Naive thymus-derived CD4-positive, alpha-beta T cell (primary cell): ENCODE data around the gene PRLR. TPM values are rescaled to one million over a fixed set of nuclear protein-coding genes. Genes with fewer than 3 reads are reported as not detected.

Experiments
- ATAC-seq: fragments of 150-1000 bp; cut with Tn5 transposase; 2 replicates; pipeline ENCODE4 v1.10.0; 2021; ENCODE audit warnings: mild to moderate bottlenecking, moderate library complexity
- CTCF ChIA-PET: fragments of 350-600 bp; sonication (Branson Sonifier 250); formaldehyde crosslinking; loops from one replicate; lab custom pipeline; 2021; ENCODE audit warnings: antibody characterized with exemption; lab: Charles Lee
- POLR2A ChIA-PET: fragments of 350-600 bp; sonication (Branson Sonifier 250); formaldehyde crosslinking; loops from one replicate; lab custom pipeline; 2021; ENCODE audit warnings: antibody characterized with exemption, inconsistent platforms; lab: Charles Lee
- DNase-seq, 9 donors: peaks; one replicate each; pipeline versions ENCODE4 v3.0.0 to v3.0.0-alpha.2; 2020 to 2022; ENCODE audit warnings: mixed read lengths in 1 of 9
- H3K27ac ChIP-seq: one replicate; pipeline ENCODE4 v1.7.0; 2013; ENCODE audit warnings: mild to moderate bottlenecking, low read depth, low read length, moderate library complexity
- H3K27me3 ChIP-seq, 2 donors: one replicate each; pipeline ENCODE4 v1.7.0; 2013; ENCODE audit warnings: low read length in 2 of 2, mild to moderate bottlenecking in 2 of 2, moderate library complexity in 2 of 2; ENCODE audit not compliant: control insufficient read depth in 2 of 2, insufficient read depth in 2 of 2
- H3K36me3 ChIP-seq, 3 experiments: 1 replicate in 2 of 3; 2 replicates in 1 of 3; pipeline ENCODE4 v1.7.0; 2013; ENCODE audit warnings: low read length in 3 of 3, mild to moderate bottlenecking in 3 of 3, moderate library complexity in 1 of 3; ENCODE audit not compliant: insufficient read depth in 3 of 3, control insufficient read depth in 2 of 3
- H3K4me1 ChIP-seq, 2 donors: one replicate each; pipeline ENCODE4 v1.7.0; 2013; ENCODE audit warnings: low read length in 2 of 2, mild to moderate bottlenecking in 2 of 2, moderate library complexity in 1 of 2; ENCODE audit not compliant: control insufficient read depth in 2 of 2, insufficient read depth in 2 of 2
- H3K4me3 ChIP-seq: 2 replicates; pipeline ENCODE4 v1.7.0; 2013; ENCODE audit warnings: mild to moderate bottlenecking, low read length
- H3K9me3 ChIP-seq, 3 experiments: 1 replicate in 2 of 3; 2 replicates in 1 of 3; pipeline ENCODE4 v1.7.0; 2013; ENCODE audit warnings: low read length in 3 of 3; ENCODE audit not compliant: control insufficient read depth in 2 of 3
- H3K27ac Mint-ChIP-seq, 9 donors: one replicate each; pipeline ENCODE4 v1.8.0; 2020 to 2022; ENCODE audit warnings: mixed read lengths in 9 of 9, mild to moderate bottlenecking in 8 of 9, moderate library complexity in 5 of 9, inconsistent platforms in 2 of 9
- H3K27me3 Mint-ChIP-seq, 5 donors: one replicate each; pipeline ENCODE4 v1.8.0; 2021 to 2022; ENCODE audit warnings: mixed read lengths in 5 of 5, mild to moderate bottlenecking in 1 of 5
- H3K36me3 Mint-ChIP-seq, 5 donors: one replicate each; pipeline ENCODE4 v1.8.0; 2020 to 2022; ENCODE audit warnings: mixed read lengths in 5 of 5, mild to moderate bottlenecking in 3 of 5, inconsistent platforms in 1 of 5
- H3K4me1 Mint-ChIP-seq, 7 donors: one replicate each; pipeline ENCODE4 v1.8.0; 2020 to 2022; ENCODE audit warnings: mixed read lengths in 7 of 7, mild to moderate bottlenecking in 3 of 7, inconsistent platforms in 1 of 7
- H3K4me3 Mint-ChIP-seq, 10 donors: one replicate each; pipeline ENCODE4 v1.8.0; 2020 to 2022; ENCODE audit warnings: mild to moderate bottlenecking in 10 of 10, mixed read lengths in 10 of 10, moderate library complexity in 6 of 10, inconsistent platforms in 2 of 10
- H3K9me3 Mint-ChIP-seq, 11 donors: one replicate each; pipeline ENCODE4 v1.8.0; 2020 to 2022; ENCODE audit warnings: mixed read lengths in 11 of 11, mild to moderate bottlenecking in 4 of 11, inconsistent platforms in 1 of 11, moderate library complexity in 1 of 11
- intact Hi-C, 2 donors: fragments of 100-400 bp; cut with micrococcal nuclease; formaldehyde crosslinking; loops; one replicate each; pipeline ENCODE4 v1.15.1; 2023
- polyA plus RNA-seq, 2 donors: library from polyadenylated mRNA; unstranded; fragments of 300-500 nt; fragmentation: Illumina TruSeq; gene quantifications; one replicate each; pipeline ENCODE4 v1.2.3, GENCODE V29; 2021
- total RNA-seq, 6 experiments: library from RNA in 5 of 6; stranded (reverse) in 5 of 6; gene quantifications; 1 replicate in 5 of 6; 2 replicates in 1 of 6; pipeline ENCODE4 v1.2.3 and lab custom pipeline; 2021 to 2026

PRLR gene
- total and polyA plus RNA-seq, 7 experiments from 2014 or later, result 0.03 to 1.4 TPM; not detected in 5

- DNase-seq, result no peak
- ATAC-seq, result no peak
- POLR2A ChIA-PET, result no interaction called here
- no peaks in the 10 kb centered on the region for H3K36me3 ChIP-seq
- Mint-ChIP-seq H3K27me3 (peaks cover 0 to 33% (median 14%) of the 10 kb centered on the region in 5 donors), H3K9me3 (peaks cover 0 to 6% (median 0%) of the 10 kb centered on the region in 11 donors), H3K36me3 (no peaks in the 10 kb centered on the region), H3K4me3 (no peak overlapping the region), H3K4me1 (no peaks in the 10 kb centered on the region), H3K27ac (no peak overlapping the region)
- intact Hi-C loops, result no loop called here
- CTCF ChIA-PET, result no interaction called here
- no peak overlapping the region for H3K27ac ChIP-seq
- H3K4me3 ChIP-seq, result no peak overlapping the region
- no peaks in the 10 kb centered on the region for H3K9me3 ChIP-seq
- H3K4me1 ChIP-seq, result no peaks in the 10 kb centered on the region
- H3K27me3 ChIP-seq, result no peaks in the 10 kb centered on the region
These were observed 69.7 kb downstream of the PRLR start for GRCh38 chr5:35160486-35161116.

DNA sequence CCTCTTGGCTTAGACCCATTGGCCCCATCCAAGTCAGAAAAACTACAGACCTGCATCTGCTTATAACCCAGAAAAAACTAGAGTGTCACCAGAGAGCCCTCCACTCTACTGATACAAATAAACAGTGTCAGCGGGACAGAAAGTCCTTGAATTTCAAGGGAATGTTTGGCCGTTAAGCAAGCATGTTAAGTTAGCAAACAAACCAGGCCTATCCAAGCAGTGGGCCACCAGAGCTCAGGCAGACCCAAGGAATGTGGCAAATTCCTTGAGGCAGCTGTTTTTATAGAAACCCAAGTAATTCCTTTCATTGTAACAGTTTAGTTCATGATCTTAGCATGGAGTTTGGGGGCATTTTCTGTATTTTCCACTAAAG lies 70.9 kb downstream of the PRLR start:
- DNase-seq (no peak), ATAC-seq (no peak)
- no peaks in the 10 kb centered on the region for H3K27me3 ChIP-seq
- Mint-ChIP-seq H3K4me3 (no peak overlapping the region), H3K27me3 (peaks cover 0 to 22% (median 10%) of the 10 kb centered on the region in 5 donors), H3K27ac (no peak overlapping the region), H3K36me3 (no peaks in the 10 kb centered on the region), H3K9me3 (peaks cover 0 to 6% (median 0%) of the 10 kb centered on the region in 11 donors), H3K4me1 (no peaks in the 10 kb centered on the region)
- ChIA-PET POLR2A (no interaction called here), CTCF (no interaction called here)
- intact Hi-C loops, result no loop called here
- no peaks in the 10 kb centered on the region for H3K4me1 ChIP-seq
- no peaks in the 10 kb centered on the region for H3K9me3 ChIP-seq
- no peak overlapping the region for H3K27ac ChIP-seq
- H3K36me3 ChIP-seq, result no peaks in the 10 kb centered on the region
- no peak overlapping the region for H3K4me3 ChIP-seq

GRCh38 chr5:35158622-35159369 lies 71.5 kb downstream of the PRLR start:
- Mint-ChIP-seq H3K4me3 (no peak overlapping the region), H3K36me3 (no peaks in the 10 kb centered on the region), H3K4me1 (no peaks in the 10 kb centered on the region), H3K27me3 (peaks cover 0 to 21% (median 4%) of the 10 kb centered on the region in 5 donors), H3K27ac (no peak overlapping the region), H3K9me3 (peaks cover 0 to 6% (median 0%) of the 10 kb centered on the region in 11 donors)
- H3K27ac ChIP-seq, result no peak overlapping the region
- H3K4me1 ChIP-seq, result no peaks in the 10 kb centered on the region
- ATAC-seq (no peak), DNase-seq (no peak)
- no peaks in the 10 kb centered on the region for H3K36me3 ChIP-seq
- intact Hi-C loops, result no loop called here
- CTCF ChIA-PET, result no interaction called here
- no peaks in the 10 kb centered on the region for H3K9me3 ChIP-seq
- POLR2A ChIA-PET, result no interaction called here
- no peak overlapping the region for H3K4me3 ChIP-seq
- H3K27me3 ChIP-seq, result no peaks in the 10 kb centered on the region

GRCh38 chr5:35158204-35158603 lies 72.1 kb downstream of the PRLR start:
- H3K9me3 Mint-ChIP-seq, result peaks cover 0 to 6% (median 0%) of the 10 kb centered on the region in 11 donors
- H3K27ac Mint-ChIP-seq, result no peak overlapping the region
- H3K27me3 ChIP-seq, result no peaks in the 10 kb centered on the region
- intact Hi-C loops, result no loop called here
- no peaks in the 10 kb centered on the region for H3K4me1 ChIP-seq
- H3K9me3 ChIP-seq, result no peaks in the 10 kb centered on the region
- peaks cover 0 to 19% (median 4%) of the 10 kb centered on the region in 5 donors for H3K27me3 Mint-ChIP-seq
- no peak overlapping the region for H3K4me3 Mint-ChIP-seq
- no peak for DNase-seq
- ChIA-PET POLR2A (no interaction called here), CTCF (no interaction called here)
- ATAC-seq, result no peak
- H3K27ac ChIP-seq, result no peak overlapping the region
- no peaks in the 10 kb centered on the region for H3K36me3 ChIP-seq
- no peaks in the 10 kb centered on the region for H3K36me3 Mint-ChIP-seq
- no peaks in the 10 kb centered on the region for H3K4me1 Mint-ChIP-seq
- H3K4me3 ChIP-seq, result no peak overlapping the region

GRCh38 chr5:35153375-35153932 lies 76.8 kb downstream of the PRLR start:
- POLR2A ChIA-PET, result no interaction called here
- peaks cover 0 to 6% (median 0%) of the 10 kb centered on the region in 11 donors for H3K9me3 Mint-ChIP-seq
- H3K27ac Mint-ChIP-seq, result no peak overlapping the region
- H3K27me3 ChIP-seq, result no peaks in the 10 kb centered on the region
- ATAC-seq (no peak), DNase-seq (no peak)
- H3K4me1 Mint-ChIP-seq, result no peaks in the 10 kb centered on the region
- CTCF ChIA-PET, result no interaction called here
- H3K9me3 ChIP-seq, result no peaks in the 10 kb centered on the region
- no peak overlapping the region for H3K4me3 Mint-ChIP-seq
- H3K27me3 Mint-ChIP-seq, result peaks cover 0 to 9% (median 4%) of the 10 kb centered on the region in 5 donors
- no peak overlapping the region for H3K4me3 ChIP-seq
- no peak overlapping the region for H3K27ac ChIP-seq
- intact Hi-C loops, result no loop called here
- H3K36me3 ChIP-seq, result no peaks in the 10 kb centered on the region
- H3K36me3 Mint-ChIP-seq, result no peaks in the 10 kb centered on the region
- H3K4me1 ChIP-seq, result no peaks in the 10 kb centered on the region

DNA sequence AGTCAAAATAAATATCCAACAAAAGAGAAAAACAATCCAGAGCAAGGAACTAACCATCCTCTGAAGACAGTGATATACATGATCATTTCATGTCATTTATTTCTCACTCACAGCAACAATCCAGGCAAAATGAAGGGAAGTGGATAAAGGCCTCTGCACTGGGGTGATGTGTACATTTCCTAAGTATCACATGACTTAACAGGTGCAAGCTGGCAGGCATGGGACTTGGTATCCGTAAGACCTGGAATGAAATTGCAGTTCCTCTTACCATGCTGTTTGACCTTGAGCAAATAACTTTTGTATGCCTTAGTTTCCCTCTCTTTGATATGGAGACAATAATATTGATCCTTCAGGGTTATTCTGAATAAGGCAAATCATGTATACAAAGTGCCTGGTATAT lies 77.6 kb downstream of the PRLR start:
- Mint-ChIP-seq H3K9me3 (peaks cover 0 to 6% (median 0%) of the 10 kb centered on the region in 11 donors), H3K36me3 (no peaks in the 10 kb centered on the region), H3K27me3 (peaks cover 0 to 11% (median 4%) of the 10 kb centered on the region in 5 donors), H3K4me1 (no peaks in the 10 kb centered on the region), H3K4me3 (no peak overlapping the region), H3K27ac (no peak overlapping the region)
- Histone ChIP-seq H3K36me3 (no peaks in the 10 kb centered on the region), H3K27me3 (no peaks in the 10 kb centered on the region), H3K27ac (no peak overlapping the region), H3K4me3 (no peak overlapping the region), H3K4me1 (no peaks in the 10 kb centered on the region), H3K9me3 (no peaks in the 10 kb centered on the region)
- ChIA-PET CTCF (no interaction called here), POLR2A (no interaction called here)
- ATAC-seq, result no peak
- intact Hi-C loops, result no loop called here
- no peak for DNase-seq
